ENCODE results near the gene CCDC187. TPM values are rescaled to one million over a fixed set of nuclear protein-coding genes. Genes with fewer than 3 reads are reported as not detected.

The CCDC187 gene
- total and polyA plus RNA-seq, 10 donors, result 0.03 to 0.20 (median 0.11) TPM; not detected in 2

DNA sequence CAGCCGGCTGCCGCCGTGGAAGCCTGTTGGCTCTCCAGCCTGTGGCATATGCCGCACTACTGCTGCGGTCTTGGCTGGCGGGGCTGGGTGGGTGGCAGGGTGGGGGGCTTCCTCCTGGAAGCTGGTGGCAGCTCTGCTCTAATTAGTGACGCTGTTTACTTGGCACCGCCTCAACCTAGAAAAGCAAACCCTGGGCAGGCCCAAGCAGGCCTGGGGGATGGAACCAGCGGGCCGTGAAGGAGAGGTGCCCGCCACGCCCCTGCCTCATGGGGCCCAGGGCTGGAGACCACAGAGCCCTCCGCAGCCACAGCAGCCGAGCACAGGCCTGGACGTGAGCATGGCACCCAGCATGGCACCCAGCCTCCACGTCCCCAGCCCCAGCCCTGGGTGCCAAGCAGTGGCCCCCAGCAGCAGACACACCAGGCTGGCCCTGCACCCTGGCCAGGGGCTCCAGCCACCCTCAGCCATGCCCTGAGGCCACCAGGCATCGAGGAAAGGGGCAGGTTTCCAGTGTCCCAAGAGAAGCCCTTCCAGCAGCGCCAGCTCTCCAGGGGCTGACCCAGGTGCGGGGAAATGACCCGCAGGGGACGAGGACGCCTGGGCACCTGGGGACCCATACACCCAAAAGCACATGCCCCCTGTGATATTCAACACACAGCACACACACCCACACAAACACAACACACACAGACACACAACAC is 5.4 kb upstream of the CCDC187 start:
- 35 to 71% (median 37%) methylated on average over 10 to 22 of the region's 22 CpGs for WGBS, 5 donors
- Histone ChIP-seq H3K27ac (no peak overlapping the region), H3K27me3 (replicated peaks in 1 of 7) (peaks cover 0 to 64% (median 7%) of the 10 kb centered on the region in 7 donors), H3K9me3 (peaks cover 0 to 2% (median under 1%) of the 10 kb centered on the region in 8 donors), H3K4me3 (peak overlapping the region in 1 of 8 donors; percentile 24), H3K36me3 (no peaks in the 10 kb centered on the region), H3K4me1 (peaks cover 0 to 60% (median 23%) of the 10 kb centered on the region in 6 donors)
- intact Hi-C loops (cut with DNase I; ENCODE audit: low total_unique reads), result no loop called here
- TF ChIP-seq, protein P1, sequence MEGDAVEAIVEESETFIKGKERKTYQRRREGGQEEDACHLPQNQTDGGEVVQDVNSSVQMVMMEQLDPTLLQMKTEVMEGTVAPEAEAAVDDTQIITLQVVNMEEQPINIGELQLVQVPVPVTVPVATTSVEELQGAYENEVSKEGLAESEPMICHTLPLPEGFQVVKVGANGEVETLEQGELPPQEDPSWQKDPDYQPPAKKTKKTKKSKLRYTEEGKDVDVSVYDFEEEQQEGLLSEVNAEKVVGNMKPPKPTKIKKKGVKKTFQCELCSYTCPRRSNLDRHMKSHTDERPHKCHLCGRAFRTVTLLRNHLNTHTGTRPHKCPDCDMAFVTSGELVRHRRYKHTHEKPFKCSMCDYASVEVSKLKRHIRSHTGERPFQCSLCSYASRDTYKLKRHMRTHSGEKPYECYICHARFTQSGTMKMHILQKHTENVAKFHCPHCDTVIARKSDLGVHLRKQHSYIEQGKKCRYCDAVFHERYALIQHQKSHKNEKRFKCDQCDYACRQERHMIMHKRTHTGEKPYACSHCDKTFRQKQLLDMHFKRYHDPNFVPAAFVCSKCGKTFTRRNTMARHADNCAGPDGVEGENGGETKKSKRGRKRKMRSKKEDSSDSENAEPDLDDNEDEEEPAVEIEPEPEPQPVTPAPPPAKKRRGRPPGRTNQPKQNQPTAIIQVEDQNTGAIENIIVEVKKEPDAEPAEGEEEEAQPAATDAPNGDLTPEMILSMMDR (IDR thresholded peaks at IDR 0.05 in 8 of 11, conservative IDR thresholded peaks at IDR 0.05 in 3 of 11), result no peak
- no peak for TF ChIP-seq POLR2A (IDR thresholded peaks at IDR 0.05)
- no peak for TF ChIP-seq POLR2AphosphoS5 (IDR thresholded peaks at IDR 0.05)
- DNase-seq, result no peak

DNA sequence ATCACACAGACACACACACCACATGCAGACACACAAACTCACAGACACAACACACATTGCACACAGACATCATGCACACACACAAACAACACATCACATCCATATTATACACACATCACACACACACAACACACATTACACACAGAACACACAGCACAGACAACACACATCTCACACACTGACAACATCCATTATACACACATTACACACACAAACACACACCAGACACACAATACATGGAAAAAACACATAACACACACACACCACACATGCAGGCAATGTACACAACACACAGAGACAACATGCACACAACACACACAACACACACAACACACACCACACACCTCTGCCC is 4.8 kb upstream of the CCDC187 start:
- Histone ChIP-seq H3K36me3 (no peaks in the 10 kb centered on the region), H3K9me3 (no peaks in the 10 kb centered on the region), H3K4me1 (peaks cover 0 to 60% (median 27%) of the 10 kb centered on the region in 6 donors), H3K4me3 (no peak overlapping the region), H3K27ac (no peak overlapping the region), H3K27me3 (replicated peaks in 1 of 7) (peaks cover 0 to 70% (median 7%) of the 10 kb centered on the region in 7 donors)
- TF ChIP-seq POLR2A (IDR thresholded peaks at IDR 0.05), result peak in 1 of 3 donors; percentile 8
- TF ChIP-seq, protein P1 (IDR thresholded peaks at IDR 0.05 in 8 of 11, conservative IDR thresholded peaks at IDR 0.05 in 3 of 11), result no peak
- no peak for TF ChIP-seq POLR2AphosphoS5 (IDR thresholded peaks at IDR 0.05)
- no peak for DNase-seq
- intact Hi-C loops (cut with DNase I; ENCODE audit: low total_unique reads), result no loop called here

DNA sequence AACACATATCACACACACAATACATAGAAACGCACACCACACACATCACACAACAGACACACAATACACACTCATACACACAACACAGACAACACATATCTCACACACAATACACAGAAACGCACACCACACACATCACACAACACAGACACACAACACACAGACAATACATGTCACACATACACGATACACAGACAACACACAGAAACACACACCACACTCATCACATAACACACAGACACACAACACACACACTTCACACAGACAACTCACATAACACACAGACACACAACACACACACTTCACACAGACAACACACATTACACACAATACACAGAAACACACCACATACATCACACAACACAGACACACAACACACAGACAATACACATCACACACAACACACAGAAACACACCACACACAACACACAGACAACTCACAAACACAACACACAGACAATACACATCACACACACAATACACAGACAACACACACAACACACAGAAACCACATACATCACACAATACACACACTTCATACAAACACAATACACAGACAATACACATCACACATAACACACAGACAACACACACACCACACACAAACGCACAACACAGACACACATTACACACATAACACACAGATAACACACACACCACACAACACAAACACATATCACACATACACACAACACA is 4.3 kb upstream of the CCDC187 start:
- intact Hi-C loops (cut with DNase I; ENCODE audit: low total_unique reads), result no loop called here
- WGBS, 5 donors, result 91 to 97% (median 93%) methylated on average over 4 of the region's 4 CpGs
- no peak overlapping the region for H3K4me3 ChIP-seq
- H3K9me3 ChIP-seq, result no peaks in the 10 kb centered on the region
- H3K4me1 ChIP-seq, result peaks cover 0 to 60% (median 29%) of the 10 kb centered on the region in 6 donors
- TF ChIP-seq POLR2A (IDR thresholded peaks at IDR 0.05) (no peak), POLR2AphosphoS5 (IDR thresholded peaks at IDR 0.05) (no peak)
- TF ChIP-seq, protein P1 (IDR thresholded peaks at IDR 0.05 in 8 of 11, conservative IDR thresholded peaks at IDR 0.05 in 3 of 11), result no peak
- H3K27me3 ChIP-seq (replicated peaks in 1 of 7), result peaks cover 0 to 74% (median 7%) of the 10 kb centered on the region in 7 donors
- no peaks in the 10 kb centered on the region for H3K36me3 ChIP-seq
- no peak overlapping the region for H3K27ac ChIP-seq
- no peak for DNase-seq

DNA sequence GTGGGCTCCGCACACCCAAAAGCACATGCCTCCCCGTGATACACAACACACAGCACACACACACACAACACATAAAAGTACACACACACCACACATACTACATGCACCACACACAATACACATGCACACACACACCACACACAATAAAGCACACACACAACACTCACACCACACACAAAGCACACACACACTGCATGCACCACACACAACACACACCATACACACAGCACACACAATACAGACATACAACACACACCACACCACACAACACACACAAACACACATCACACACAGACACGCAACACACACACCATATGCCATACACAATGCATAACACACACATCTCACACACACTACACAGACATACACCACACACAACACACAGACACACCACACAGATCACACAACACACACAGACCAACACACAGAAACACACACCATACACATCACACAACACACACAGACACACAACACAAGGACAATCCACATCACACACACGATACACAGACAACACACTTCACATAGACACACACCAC is 3.4 kb upstream of the CCDC187 start:
- DNase-seq, result no peak
- Histone ChIP-seq H3K27me3 (replicated peaks in 1 of 7) (peaks cover 0 to 70% (median 7%) of the 10 kb centered on the region in 7 donors), H3K27ac (no peak overlapping the region), H3K36me3 (no peaks in the 10 kb centered on the region), H3K4me1 (peaks cover 0 to 58% (median 29%) of the 10 kb centered on the region in 6 donors), H3K9me3 (no peaks in the 10 kb centered on the region), H3K4me3 (no peak overlapping the region)
- WGBS, 5 donors, result 61 to 78% (median 71%) methylated on average over 4 of the region's 4 CpGs
- intact Hi-C loops (cut with DNase I; ENCODE audit: low total_unique reads), result no loop called here
- no peak for TF ChIP-seq POLR2AphosphoS5 (IDR thresholded peaks at IDR 0.05)

Measured in spleen (tissue), 11 donors.